CD4-positive, alpha-beta T cell (primary cell): Measurements from ENCODE around the gene B4GALT5. TPM values are rescaled to one million over a fixed set of nuclear protein-coding genes. Genes with fewer than 3 reads are reported as not detected.

ENCODE experiments used
- ATAC-seq: fragments of 200-7000 bp; cut with Tn5 transposase; one replicate; pipeline ENCODE4 v1.10.0; 2022; ENCODE audit warnings: mild to moderate bottlenecking; ENCODE audit not compliant: poor library complexity
- CTCF ChIA-PET: fragments of 350-600 bp; sonication (Branson Sonifier 250); formaldehyde crosslinking; loops from one replicate; lab custom pipeline; 2021; ENCODE audit warnings: antibody characterized with exemption, inconsistent platforms; lab: Charles Lee
- POLR2A ChIA-PET: fragments of 350-600 bp; sonication (Branson Sonifier 250); formaldehyde crosslinking; loops from one replicate; lab custom pipeline; 2021; ENCODE audit warnings: antibody characterized with exemption, inconsistent platforms; lab: Charles Lee
- DNase-seq, 14 experiments: peaks; one replicate each; pipeline ENCODE4 v3.0.0-alpha.2; 2013 to 2020; ENCODE audit warnings: mixed read lengths in 2 of 14
- H3K27ac ChIP-seq, 2 donors: one replicate each; pipeline versions ENCODE4 v1.5.1 to v1.7.0; 2013; ENCODE audit warnings: low read length in 2 of 2, low read depth in 1 of 2, mild to moderate bottlenecking in 1 of 2
- H3K27me3 ChIP-seq, 2 experiments: 1 replicate in 1 of 2; 2 replicates in 1 of 2; pipeline versions ENCODE4 v1.6.1 to v1.7.0; 2013; ENCODE audit warnings: low read length in 2 of 2, control low read depth in 1 of 2, mild to moderate bottlenecking in 1 of 2, moderate library complexity in 1 of 2; ENCODE audit not compliant: insufficient read depth in 2 of 2, control insufficient read depth in 1 of 2
- H3K36me3 ChIP-seq: one replicate; pipeline ENCODE4 v1.6.1; 2013; ENCODE audit warnings: low read length, control low read depth; ENCODE audit not compliant: insufficient read depth
- H3K4me1 ChIP-seq: one replicate; pipeline ENCODE4 v1.6.1; 2013; ENCODE audit warnings: low read length, control low read depth; ENCODE audit not compliant: insufficient read depth
- H3K4me3 ChIP-seq: one replicate; pipeline ENCODE4 v1.5.1; 2013; ENCODE audit warnings: mild to moderate bottlenecking, low read length, moderate library complexity
- H3K9me3 ChIP-seq, 2 experiments: 1 replicate in 1 of 2; 2 replicates in 1 of 2; pipeline versions ENCODE4 v1.6.1 to v1.7.0; 2013; ENCODE audit warnings: low read length in 2 of 2, mild to moderate bottlenecking in 2 of 2, control low read depth in 1 of 2, moderate library complexity in 1 of 2; ENCODE audit not compliant: control insufficient read depth in 1 of 2, insufficient read depth in 1 of 2
- H3K27ac Mint-ChIP-seq: one replicate; pipeline ENCODE4 v1.8.0; 2020; ENCODE audit warnings: mixed read lengths
- H3K27me3 Mint-ChIP-seq: one replicate; pipeline ENCODE4 v1.8.0; 2021; ENCODE audit warnings: mixed read lengths
- H3K36me3 Mint-ChIP-seq: one replicate; pipeline ENCODE4 v1.8.0; 2021; ENCODE audit warnings: low read depth, mixed read lengths
- H3K4me1 Mint-ChIP-seq: one replicate; pipeline ENCODE4 v1.8.0; 2021; ENCODE audit warnings: low read depth, mixed read lengths
- H3K4me3 Mint-ChIP-seq: one replicate; pipeline ENCODE4 v1.8.0; 2020; ENCODE audit warnings: mild to moderate bottlenecking, mixed read lengths
- H3K9me3 Mint-ChIP-seq: one replicate; pipeline ENCODE4 v1.8.0; 2020; ENCODE audit warnings: mixed read lengths
- intact Hi-C, 2 experiments: fragments of 100-400 bp; cut with DNase I in 1 of 2; cut with micrococcal nuclease in 1 of 2; formaldehyde crosslinking; loops; one replicate each; pipeline versions ENCODE4 v1.15.1 to v1.9.0; 2023 to 2025; cut with DNase I, micrococcal nuclease
- total RNA-seq, 174 experiments: library from RNA in 2 of 174; stranded (reverse) in 2 of 174; gene quantifications; one replicate each; pipeline ENCODE4 v1.2.3 and lab custom pipeline; 2021 to 2026
- TF ChIP-seq, protein P1 (sequence below): fragments of 200-600 bp; IDR thresholded peaks from one replicate; pipeline ENCODE4 v1.8.0; 2022; ENCODE audit warnings: antibody characterized with exemption, mild to moderate bottlenecking

The B4GALT5 gene
- total RNA-seq, 2 experiments from 2014 or later, result 3.1 to 3.2 TPM

DNA sequence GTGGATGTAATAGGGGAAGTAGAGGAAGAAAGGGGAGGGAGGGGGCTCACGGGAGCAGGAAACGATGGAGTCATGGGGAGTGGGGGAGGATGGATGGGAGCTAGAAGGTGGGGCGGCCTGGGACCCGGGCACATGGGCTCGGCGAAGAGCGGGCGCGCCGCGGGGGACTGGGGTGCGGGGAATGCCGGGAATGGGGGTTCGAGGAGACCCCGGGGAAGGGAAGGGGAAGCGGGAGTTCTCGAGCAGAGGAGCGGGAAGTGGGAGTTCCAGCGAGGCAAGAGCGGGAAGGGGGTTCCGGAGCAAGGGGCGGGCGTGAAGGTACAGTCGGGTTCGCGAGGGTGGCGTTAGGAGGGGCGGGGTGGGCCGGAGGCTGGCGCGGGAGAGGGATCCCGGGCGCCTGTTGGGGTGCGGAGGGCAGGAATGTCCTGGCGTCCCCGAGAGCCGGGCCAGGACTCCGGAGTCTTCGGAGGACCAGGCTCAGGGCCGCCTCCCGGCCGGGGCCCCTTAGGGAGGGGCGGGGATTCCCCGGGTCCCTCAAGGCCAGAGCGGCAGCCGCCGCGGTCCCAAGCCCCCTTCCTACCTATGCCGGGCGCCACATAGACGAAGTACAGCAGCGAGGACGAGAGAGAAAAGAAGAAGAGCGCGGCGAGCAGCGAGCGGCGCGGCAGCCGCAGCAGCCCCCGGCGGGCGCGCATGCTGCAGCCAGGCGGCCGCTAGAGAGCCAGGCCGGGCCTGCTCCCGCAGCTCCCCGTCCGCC is 504 bp downstream of the B4GALT5 start:
- H3K4me1 Mint-ChIP-seq, result peaks cover 36% of the 10 kb centered on the region
- H3K9me3 Mint-ChIP-seq, result no peaks in the 10 kb centered on the region
- no peaks in the 10 kb centered on the region for H3K36me3 Mint-ChIP-seq
- H3K27ac Mint-ChIP-seq, result no peak overlapping the region
- Histone ChIP-seq H3K4me1 (peaks cover 17% of the 10 kb centered on the region), H3K36me3 (no peaks in the 10 kb centered on the region), H3K4me3 (peak overlapping the region; percentile 84), H3K9me3 (no peaks in the 10 kb centered on the region), H3K27ac (peak overlapping the region in 1 of 2 donors; percentile 40), H3K27me3 (no peaks in the 10 kb centered on the region)
- ATAC-seq, result peak; percentile 54
- TF ChIP-seq, protein P1, sequence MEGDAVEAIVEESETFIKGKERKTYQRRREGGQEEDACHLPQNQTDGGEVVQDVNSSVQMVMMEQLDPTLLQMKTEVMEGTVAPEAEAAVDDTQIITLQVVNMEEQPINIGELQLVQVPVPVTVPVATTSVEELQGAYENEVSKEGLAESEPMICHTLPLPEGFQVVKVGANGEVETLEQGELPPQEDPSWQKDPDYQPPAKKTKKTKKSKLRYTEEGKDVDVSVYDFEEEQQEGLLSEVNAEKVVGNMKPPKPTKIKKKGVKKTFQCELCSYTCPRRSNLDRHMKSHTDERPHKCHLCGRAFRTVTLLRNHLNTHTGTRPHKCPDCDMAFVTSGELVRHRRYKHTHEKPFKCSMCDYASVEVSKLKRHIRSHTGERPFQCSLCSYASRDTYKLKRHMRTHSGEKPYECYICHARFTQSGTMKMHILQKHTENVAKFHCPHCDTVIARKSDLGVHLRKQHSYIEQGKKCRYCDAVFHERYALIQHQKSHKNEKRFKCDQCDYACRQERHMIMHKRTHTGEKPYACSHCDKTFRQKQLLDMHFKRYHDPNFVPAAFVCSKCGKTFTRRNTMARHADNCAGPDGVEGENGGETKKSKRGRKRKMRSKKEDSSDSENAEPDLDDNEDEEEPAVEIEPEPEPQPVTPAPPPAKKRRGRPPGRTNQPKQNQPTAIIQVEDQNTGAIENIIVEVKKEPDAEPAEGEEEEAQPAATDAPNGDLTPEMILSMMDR, result no peak
- H3K27me3 Mint-ChIP-seq, result no peaks in the 10 kb centered on the region
- peak in 7 of 14 experiments; percentile 2 to 70 (median 24) for DNase-seq
- ChIA-PET POLR2A (interaction anchor here (1.0 to 1.7 kb wide), 3 partner anchors 49 to 222 kb away, joined by 3 to 8 read pairs (median 3); partner anchors contain the start of gene SLC9A8), CTCF (interaction anchor here (0.8 kb wide), 1 partner anchor 51 kb away, joined by 3 read pairs; no protein-coding TSS in a partner anchor)
- H3K4me3 Mint-ChIP-seq, result peak overlapping the region; percentile 88
- intact Hi-C loops, result loop anchor here (5.0 to 10.0 kb wide), 7 partner anchors 41 to 1222 kb away; partner anchors contain the start of genes SLC9A8 (in 2 of the 2), ADNP (in 1 of the 2), PARD6B (in 1 of the 2) and PREX1 (in 1 of the 2)

DNA sequence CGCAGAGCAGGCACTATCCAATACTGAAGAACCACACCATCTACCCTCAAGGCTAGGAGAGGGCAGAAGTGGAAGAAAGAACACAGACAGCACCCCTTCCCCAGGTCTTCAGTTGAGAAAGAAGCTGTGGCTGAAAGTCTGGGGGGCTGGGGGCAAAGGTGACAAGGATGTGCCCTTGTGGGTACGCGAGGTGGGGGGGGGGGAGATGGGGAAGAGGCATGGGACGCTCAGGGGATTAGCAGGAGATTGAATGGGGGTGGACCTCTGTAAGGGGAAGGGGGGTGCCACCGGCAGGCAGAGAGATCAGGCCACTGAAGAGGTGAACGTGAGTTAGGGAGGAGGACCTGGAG is 1.1 kb downstream of the B4GALT5 start:
- H3K4me1 ChIP-seq, result peaks cover 17% of the 10 kb centered on the region
- Mint-ChIP-seq H3K36me3 (no peaks in the 10 kb centered on the region), H3K27ac (no peak overlapping the region), H3K27me3 (no peaks in the 10 kb centered on the region), H3K9me3 (no peaks in the 10 kb centered on the region), H3K4me1 (peaks cover 36% of the 10 kb centered on the region), H3K4me3 (peak overlapping the region; percentile 88)
- H3K9me3 ChIP-seq, result no peaks in the 10 kb centered on the region
- ChIA-PET CTCF (no interaction called here), POLR2A (interaction anchor here (1.0 to 1.5 kb wide), 2 partner anchors 48 to 223 kb away, joined by 3 read pairs; no protein-coding TSS in a partner anchor)
- peak overlapping the region in 1 of 2 donors; percentile 40 for H3K27ac ChIP-seq
- TF ChIP-seq, protein P1, result no peak
- ATAC-seq, result peak; percentile 22
- H3K27me3 ChIP-seq, result no peaks in the 10 kb centered on the region
- peak overlapping the region; percentile 84 for H3K4me3 ChIP-seq
- intact Hi-C loops, result loop anchor here (5.0 to 10.0 kb wide), 7 partner anchors 40 to 1222 kb away; partner anchors contain the start of genes SLC9A8 (in 2 of the 2), ADNP (in 1 of the 2), PARD6B (in 1 of the 2) and PREX1 (in 1 of the 2)
- DNase-seq, result no peak
- H3K36me3 ChIP-seq, result no peaks in the 10 kb centered on the region

DNA sequence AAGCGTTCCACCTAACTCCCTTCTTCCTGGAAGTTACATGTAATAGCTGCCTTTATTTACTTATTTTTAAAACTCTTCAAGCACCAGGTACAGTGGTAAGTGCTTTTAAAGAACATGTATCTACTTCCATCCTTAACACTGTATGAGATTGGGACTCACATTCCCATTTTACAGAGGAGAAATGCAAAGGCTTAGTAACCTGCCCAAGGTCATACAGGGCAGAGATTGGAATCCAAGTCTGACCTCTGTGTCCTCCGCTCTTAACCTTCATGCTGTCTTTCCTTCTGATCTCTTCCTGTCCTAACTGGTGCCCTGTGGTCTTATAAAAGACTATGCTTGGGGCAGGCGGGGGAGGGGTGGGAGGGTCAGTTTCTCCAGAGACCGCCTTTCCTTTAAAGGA is 1.6 kb downstream of the B4GALT5 start:
- Histone ChIP-seq H3K4me3 (peak overlapping the region; percentile 84), H3K27me3 (no peaks in the 10 kb centered on the region), H3K4me1 (peaks cover 17% of the 10 kb centered on the region), H3K9me3 (no peaks in the 10 kb centered on the region), H3K27ac (no peak overlapping the region), H3K36me3 (no peaks in the 10 kb centered on the region)
- intact Hi-C loops, result loop anchor here (5.0 to 10.0 kb wide), 7 partner anchors 40 to 1223 kb away; partner anchors contain the start of genes SLC9A8 (in 2 of the 2), ADNP (in 1 of the 2), PARD6B (in 1 of the 2) and PREX1 (in 1 of the 2)
- Mint-ChIP-seq H3K27me3 (no peaks in the 10 kb centered on the region), H3K27ac (peak overlapping the region; percentile 19), H3K36me3 (no peaks in the 10 kb centered on the region), H3K4me1 (peaks cover 36% of the 10 kb centered on the region), H3K9me3 (no peaks in the 10 kb centered on the region), H3K4me3 (peak overlapping the region; percentile 88)
- ChIA-PET CTCF (no interaction called here), POLR2A (interaction anchor here (1.0 kb wide), 1 partner anchor 13 kb away, joined by 3 read pairs; no protein-coding TSS in a partner anchor)
- TF ChIP-seq, protein P1, result no peak
- no peak for DNase-seq
- no peak for ATAC-seq
